ENCODE results near the gene ITGB4.

GRCh38 chr17:75740215-75740614 is 19.0 kb downstream of the ITGB4 start:
- TF ChIP-seq TRIM24 (CRISPR knock-in tag; IDR thresholded peaks at IDR 0.05) = no peak
- TF ChIP-seq ZFP36 (IDR thresholded peaks at IDR 0.05; ENCODE audit: borderline replicate concordance, low read depth, low read length, partially characterized antibody) = no peak
- no peak for TF ChIP-seq CTCF (CRISPR knock-in tag; IDR thresholded peaks at IDR 0.05)
- TF ChIP-seq MAX (IDR thresholded peaks at IDR 0.05) = no peak
- no peak for TF ChIP-seq ZNF343 (CRISPR knock-in tag; IDR thresholded peaks at IDR 0.05)
- TF ChIP-seq GMEB1 (CRISPR knock-in tag; IDR thresholded peaks at IDR 0.05; ENCODE audit: borderline replicate concordance) = no peak
- no peak for TF ChIP-seq CBFB (CRISPR knock-in tag; IDR thresholded peaks at IDR 0.05)
- TF ChIP-seq FOSL2 (CRISPR knock-in tag; IDR thresholded peaks at IDR 0.05) = no peak
- no peak for TF ChIP-seq BHLHE40 (IDR thresholded peaks at IDR 0.05; ENCODE audit: low read length)
- no peak for TF ChIP-seq THRA (CRISPR knock-in tag; IDR thresholded peaks at IDR 0.05; ENCODE audit: borderline replicate concordance)
- TF ChIP-seq ELK4 (CRISPR knock-in tag; IDR thresholded peaks at IDR 0.05; ENCODE audit: borderline replicate concordance) = no peak
- TF ChIP-seq ZNF660 (CRISPR knock-in tag; IDR thresholded peaks at IDR 0.05; ENCODE audit: borderline replicate concordance, low read depth) = no peak
- TF ChIP-seq FOXM1 (CRISPR knock-in tag; IDR thresholded peaks at IDR 0.05) = no peak
- no peak for TF ChIP-seq CREB3 (CRISPR knock-in tag; IDR thresholded peaks at IDR 0.05)
